NCI-H1930 (cell line): ENCODE measurements around the gene KAZN.

Experiments used
- DNase-seq, 2 experiments: peaks; one replicate each; lab custom pipeline; 2025; lab: John Stamatoyannopoulos, UW

The KAZN gene

DNA sequence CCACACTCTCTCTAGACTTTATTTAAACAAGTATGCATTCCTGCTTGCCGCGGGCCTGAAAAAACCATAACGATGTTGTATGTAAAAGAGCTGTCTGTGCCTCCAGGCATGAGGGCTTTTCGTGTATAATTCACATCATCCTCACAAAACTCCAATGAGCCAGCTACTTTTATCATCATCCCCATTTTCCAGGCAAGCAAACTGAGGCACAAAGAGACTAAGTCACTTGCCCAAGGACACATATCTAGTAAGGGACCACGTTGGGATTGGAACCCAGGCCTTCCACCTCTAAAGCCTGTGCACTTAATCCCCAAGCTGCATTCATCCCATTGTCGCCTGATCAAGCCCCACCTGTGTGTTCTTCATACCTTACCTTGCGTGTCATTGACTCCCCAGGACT lies 226.9 kb downstream of the KAZN start:
- DNase-seq = no peak

DNA sequence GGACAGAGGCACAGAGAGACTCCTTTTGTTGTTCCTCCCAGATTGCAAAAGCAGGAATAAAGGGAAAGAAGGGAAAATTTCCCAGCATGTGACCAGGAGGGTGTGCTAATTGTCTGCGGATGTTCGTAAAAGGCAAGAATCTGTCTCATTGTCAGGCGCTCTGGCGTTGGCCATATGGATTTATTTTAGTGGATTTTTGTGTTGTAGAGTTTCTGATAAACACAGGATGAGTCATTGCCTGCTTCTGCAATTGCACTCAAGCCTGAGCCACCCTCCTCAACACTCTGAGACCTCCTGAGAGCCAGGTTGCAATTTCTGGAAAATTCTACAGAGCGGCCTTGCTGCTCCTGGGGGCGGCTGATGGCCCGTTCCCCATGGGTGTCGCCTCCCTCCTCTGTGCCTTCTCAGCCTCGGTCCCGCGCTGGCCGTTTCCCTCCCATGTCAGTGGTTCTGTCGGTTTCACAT lies 227.7 kb downstream of the KAZN start:
- no peak for DNase-seq

DNA sequence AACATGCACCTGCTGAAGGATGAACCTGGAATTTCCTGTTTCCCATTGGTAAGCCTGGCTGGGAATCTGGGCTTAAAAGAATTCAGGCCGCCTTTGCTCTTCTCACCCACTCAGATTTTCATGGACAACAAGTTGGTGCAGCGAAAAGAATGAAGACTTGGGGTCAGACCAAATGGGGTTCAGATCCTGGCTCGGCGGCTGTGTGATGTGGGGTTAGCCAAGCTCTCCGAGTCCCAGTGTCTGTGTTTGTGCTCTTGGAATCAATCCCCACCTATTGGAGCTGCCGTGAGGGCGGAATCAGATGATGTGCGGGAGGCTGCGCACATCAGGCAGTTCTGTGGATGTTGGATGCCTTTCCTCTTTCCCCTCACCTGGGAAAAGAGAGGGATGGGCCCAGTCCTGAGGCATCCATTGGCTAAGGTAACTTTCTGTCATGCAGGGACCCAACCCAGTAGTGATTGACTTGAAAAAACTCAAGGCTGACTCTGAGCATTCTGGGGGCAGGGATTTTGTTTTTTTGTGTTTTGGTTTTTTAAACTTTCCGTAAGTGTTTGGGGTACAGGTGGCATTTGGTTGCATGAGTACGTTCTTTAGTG lies 228.3 kb downstream of the KAZN start:
- no peak for DNase-seq

DNA sequence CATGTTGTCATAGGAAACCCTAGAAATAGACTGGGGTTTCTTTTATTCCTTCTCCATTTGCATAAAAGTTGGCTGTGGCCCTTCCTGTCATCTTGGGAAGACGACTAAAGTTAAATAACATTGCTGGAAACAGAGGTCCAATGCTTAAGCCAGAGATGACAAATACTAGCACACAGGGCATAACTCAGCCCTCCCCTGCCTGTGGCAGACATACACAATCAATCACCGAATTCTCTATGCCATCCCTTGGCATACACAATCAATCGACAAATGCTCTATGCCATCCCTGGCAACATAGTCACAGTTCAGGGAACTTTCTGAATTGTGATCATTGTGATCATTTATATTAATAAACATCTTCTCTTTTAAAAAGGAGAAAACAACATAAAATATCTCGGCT lies 229.4 kb downstream of the KAZN start:
- DNase-seq = no peak

DNA sequence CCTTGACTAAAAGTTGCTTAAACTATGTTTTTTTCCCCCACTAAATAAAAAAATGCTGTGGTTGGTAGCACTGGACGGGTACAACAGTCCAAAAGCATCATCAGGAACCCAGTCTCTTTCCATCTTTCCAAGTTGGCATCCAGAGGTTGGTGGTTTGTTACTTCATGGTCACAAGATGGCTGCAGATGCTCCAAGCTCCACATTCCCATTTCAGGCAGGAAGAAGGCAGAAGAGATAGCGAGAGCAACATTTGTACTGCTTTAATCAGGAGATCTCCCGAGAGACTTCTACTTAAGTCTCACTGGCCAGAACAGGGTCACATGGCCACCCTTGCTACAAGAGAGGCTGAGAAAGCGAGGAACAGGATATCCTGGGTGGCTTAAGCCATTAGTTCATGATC lies 230.2 kb downstream of the KAZN start:
- DNase-seq = no peak

DNA sequence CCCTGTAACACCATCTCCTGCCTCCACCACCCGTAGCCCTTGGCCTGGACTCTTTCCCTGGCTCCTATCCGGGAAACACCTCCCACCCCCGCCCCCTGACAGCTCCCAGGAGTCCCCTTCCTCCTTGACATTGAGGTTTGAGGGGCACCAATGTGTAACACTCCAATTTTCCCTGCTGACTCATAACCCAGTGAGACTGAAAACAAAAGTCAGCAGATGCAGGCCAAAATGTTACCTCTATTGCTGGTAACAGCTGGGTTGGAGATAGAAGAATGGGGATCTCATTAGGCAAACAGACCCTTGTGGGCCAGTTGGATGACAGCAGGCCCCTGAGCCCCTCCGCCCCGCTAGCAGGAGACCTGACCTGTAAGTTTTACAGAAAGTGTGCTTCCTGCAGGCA lies 237.2 kb downstream of the KAZN start:
- DNase-seq = no peak

DNA sequence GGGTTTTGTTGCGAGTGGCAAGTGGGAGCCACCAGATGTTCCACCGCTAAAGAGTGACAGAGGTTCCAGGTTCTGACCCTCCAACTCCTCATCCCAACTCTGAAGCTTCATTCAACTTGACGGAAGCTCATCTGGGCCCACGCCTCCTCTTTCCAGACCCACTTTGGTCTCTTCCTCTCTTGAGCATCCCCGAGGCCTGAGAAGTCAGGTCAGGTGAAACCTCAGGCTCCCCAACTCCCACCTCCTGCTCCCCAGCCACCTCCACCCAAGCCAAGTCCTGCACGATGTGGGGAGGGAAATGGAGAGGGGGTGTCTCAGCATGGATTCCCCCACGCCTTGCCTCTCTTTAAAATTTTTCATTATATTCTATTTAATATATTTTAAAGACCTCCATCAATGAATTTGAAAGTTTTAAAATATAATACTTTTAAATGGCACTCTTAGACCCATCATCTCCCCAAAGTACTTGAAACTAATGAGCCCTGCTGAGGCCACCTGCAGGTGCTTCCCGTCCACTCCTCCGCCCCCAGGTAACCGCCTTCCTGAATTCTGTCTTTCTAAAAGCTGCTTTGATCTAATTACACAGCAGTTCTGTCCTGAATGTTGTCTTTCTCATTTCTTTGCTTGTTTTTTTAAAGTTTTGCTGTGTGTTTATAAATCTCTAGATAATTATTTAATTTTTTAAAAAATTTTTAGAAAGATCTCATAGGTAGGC lies 238.1 kb downstream of the KAZN start:
- no peak for DNase-seq

DNA sequence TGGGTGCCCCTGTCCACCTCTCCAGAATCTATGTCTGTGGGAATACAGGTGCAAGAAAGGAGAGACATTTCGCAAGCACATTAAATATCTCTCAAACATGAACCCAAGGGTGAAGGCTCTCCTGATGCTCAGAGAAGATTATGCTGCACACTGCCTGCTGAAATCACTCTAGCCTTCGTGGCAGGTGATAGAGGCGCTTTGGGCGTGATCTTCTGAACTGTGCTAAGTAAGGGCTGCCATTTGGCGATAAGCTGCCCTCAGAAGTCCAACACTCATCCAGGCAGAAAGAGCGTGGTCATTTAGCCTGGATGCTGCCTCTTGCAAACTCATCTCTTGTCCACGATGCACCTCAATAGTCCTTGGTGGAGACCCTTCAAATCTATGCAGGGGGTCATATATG lies 241.9 kb downstream of the KAZN start:
- DNase-seq = no peak

DNA sequence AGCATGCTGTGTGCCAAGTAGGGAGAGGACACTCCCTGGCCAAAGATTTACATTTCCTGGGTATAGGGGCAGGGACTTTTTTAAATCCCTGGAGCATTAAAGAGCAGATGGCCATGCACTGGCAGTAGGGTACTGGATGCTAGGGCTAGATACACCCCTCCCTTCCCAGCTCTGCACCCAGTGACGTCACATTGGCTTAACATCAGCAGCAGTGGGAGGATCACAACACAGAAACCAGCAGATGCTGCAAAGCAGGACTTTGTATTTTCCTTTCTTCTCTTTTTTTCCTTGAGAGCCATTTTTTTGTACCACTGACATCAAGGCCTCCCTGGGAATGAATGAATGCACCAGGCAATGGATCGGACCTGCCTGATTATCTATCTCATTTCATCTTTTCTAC lies 243.0 kb downstream of the KAZN start:
- no peak for DNase-seq

DNA sequence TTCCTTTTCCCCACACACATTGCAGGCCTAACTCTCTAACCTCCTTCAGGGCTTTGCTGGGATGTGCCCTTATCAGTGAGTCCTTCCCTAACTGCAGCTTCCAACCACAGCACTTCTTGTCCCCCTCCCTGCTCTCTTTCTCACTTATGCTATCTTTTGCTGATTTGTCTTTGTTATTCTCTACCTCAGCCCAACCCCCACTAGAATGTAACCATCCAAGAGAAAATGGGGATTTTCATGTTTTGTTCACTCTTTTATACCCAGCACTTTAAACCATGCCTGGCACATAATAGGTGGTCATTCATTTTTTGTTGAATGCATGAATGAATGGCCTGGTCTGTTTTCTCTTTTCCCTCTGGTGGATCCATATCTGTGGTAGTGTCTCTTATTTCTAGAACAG lies 243.5 kb downstream of the KAZN start:
- DNase-seq = no peak

DNA sequence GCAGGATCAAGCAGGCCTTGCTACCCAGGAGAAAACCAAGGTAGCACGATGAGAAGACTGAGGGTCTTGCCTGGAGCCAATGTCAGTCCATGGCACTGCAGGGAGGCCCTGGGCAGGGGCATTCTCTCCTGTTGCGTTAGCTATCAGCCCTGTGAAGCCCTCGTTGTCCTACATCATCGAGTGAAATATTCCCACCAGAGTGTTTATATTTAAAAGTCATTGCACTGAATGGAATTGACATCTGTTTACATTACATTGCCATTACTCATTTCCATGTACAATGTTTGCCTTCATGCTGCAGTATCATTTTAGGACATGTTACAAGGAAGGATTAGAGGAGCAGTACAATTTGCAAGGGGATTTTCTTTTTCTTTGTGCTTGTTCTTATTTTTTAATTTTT lies 243.9 kb downstream of the KAZN start:
- DNase-seq = no peak

DNA sequence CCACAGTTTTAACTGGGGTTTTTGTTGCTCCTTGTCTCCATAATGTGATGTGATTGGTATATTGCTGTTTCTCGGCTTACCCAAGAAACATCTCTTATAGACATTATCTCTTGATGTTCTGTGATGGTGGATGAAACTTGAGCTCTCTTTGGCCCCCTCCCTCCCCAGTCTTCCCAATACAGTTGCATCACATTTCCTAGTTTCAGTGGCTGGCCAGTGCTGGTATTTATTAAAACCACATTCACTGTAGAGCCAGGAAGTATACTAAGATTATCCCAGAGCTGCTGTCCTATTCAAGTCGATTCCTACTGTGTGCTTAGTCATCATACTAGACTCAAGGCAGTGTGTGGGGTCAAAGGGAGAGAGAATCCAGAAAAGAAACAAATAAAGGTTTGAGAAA lies 244.4 kb downstream of the KAZN start:
- DNase-seq = no peak

DNA sequence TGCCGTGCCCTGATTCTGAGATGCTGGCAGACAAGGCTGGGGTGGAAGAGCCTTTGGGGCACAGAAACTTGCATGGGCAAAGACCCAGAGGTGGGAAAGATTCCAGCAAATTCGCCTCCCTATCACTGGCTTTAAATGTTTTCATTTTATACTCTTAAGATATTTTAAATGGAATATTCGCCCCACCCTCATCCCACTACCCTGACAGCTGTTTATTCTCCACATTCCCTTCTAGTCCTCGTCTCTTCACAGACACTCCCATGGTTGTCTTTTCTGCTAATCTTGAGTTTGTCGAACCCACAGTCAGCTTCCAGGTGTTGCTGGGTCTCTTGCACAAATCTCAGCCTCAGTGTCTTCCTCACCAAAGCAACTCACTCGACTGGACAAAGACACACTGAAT lies 245.0 kb downstream of the KAZN start:
- DNase-seq = no peak

DNA sequence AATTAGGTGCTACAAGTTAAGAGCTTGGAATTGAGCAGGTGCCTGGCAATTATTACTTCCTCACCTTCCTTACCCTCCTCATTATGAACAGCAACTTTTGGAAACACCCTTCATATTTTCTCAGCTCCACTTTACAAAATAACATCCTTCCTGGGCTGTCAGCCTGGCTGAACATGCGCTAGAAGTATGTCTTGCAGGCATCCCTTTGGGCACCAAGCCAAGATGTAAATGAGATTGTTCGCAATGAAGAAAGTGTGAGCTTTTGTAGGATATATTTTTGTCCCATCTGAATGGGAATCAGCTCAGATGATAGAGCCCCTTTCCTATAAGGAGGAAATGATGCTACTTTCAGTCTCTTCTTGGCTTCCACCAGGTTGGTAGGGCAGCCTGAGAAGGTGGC lies 245.9 kb downstream of the KAZN start:
- DNase-seq = no peak

DNA sequence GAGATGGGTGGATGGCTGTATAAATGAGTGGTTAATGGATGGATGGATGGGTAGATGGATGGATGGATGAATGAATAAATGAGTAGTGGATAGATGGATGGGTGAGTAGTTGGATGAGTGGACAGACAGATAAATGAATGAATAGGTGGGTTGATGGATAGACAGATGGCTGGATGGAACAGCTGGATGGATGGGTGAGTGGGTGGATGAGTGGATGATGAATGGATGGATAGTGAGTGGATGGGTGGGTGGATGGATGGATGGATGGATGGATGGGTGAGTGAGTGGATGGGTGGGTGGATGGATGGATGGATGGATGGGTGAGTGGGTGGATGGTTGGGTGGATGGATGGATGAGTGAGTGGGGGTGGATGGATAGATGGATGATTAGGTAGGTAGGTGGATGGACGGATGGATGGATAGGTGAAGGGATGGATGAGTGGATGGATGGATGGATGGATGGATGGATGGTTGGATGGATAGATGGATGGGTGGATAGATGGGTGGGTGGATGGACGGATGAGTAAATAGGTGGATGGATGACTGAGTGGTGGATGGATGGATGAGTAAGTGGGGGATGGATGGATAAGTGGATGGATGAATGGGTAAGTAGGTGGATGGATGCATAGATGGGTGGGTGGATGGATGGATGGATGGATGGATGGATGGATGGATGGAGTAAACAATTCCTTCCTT lies 246.6 kb downstream of the KAZN start:
- no peak for DNase-seq

DNA sequence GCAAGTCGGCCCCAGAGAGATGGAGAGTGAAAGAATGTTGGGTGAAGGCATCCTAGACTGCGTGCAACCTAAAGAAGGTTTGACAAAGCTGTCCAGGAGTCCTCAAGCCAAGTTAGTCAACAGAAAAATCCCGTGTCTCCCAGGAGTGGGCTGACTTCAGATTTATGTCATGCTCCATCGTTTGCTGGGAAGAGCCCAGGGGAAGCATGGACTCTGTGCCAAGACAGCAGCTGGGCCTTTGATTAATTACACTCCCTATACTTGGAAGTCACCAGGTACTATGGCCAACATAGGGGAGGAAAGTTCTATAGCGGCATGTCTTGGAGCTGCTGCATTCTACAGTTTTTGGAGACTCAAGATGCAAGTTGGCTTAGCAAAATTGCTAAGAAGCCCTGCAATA lies 247.4 kb downstream of the KAZN start:
- DNase-seq = no peak

DNA sequence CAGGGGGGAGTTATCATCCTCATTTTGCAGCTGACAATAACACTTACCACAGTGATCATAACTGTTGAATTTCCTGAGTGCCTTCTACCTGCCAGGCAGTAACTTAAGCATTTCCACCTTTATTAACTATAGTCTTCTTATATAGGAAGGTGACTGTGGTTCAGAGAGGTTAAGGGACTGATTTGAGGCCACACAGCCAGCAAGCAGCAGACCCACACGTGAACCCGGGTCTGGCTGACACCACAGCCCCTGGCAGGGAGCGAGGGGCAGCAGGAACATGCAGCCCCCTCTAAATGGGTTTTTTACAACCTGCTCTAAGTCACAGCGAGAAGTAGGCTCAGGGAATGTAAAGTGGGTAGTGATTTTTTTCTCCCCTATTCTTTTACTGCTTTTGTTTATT lies 248.2 kb downstream of the KAZN start:
- no peak for DNase-seq

DNA sequence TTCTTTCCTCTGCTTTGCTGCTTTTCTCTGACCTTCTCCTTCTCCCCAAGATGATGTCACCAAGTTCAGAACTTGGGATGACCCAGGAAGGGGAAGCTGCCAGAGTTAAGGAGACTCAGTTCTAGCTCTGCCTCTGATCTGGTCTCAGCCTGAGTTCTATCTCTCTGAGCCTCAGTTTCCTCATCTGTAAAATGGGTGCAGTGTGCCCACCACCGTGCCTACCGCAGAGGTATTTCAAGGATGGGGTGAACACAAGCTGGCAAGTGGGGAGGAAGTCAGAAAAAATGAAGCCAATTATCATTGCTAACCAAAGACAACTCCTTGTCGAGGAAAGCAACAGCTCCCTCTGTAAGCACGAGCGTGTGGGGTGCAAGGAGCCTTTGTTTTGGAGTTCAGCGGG lies 249.7 kb downstream of the KAZN start:
- DNase-seq = no peak

DNA sequence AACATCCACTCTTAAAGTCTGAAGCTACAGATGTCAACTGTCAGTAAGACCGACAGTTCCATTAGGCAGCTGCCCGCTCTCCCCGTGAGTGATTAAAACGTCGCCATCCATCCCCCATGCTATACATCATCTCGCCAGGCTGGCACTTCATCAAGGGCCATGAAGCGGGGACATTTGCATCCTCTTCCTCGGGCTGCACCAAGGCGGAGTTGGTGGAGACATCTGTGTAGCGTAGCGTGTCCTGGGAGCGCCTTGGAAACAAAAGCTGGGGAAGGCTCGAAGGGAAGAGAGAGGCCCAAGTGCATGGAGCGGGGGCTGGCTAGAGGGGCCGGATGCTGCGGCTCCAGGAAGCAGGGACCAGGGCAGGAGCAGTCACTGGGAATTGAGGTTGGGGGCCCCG lies 250.1 kb downstream of the KAZN start:
- no peak for DNase-seq

DNA sequence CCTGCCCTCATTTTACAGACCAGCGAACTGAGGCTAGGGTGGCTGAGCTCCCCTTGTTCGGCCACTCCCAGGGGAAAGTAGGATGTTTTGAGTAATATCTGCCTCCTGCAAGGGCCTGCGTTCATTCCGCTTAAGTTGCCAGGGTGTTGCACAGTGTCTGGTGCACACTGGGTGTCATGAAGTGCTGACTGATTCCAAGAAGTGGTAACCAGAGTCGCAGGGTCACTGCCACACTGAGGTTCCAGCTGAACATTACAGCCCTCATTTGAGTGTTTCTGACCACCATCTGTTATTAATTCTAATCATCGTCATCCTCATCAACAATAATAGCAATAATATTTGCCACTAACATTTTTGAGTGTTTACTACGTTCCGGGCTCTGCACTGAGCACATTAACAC lies 250.6 kb downstream of the KAZN start:
- no peak for DNase-seq

DNA sequence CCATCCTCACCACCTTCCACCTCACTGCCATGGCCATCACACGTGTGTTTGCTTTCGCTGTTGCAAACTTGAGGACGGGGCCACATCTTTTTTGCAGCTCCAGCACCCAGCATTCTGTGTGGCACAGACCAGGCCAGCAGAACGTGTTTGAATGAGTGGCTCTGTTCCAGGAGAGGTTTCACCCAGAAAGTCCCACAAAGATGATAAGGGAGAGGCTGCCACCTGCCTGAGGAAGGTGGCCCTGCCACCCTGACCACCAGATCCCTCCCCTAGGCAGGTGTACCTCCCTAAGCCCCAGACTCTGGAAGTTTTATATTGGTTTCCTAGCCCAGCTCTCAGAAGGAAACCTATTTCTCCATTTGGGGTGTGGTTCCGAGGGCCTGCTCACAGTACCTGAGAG lies 252.1 kb downstream of the KAZN start:
- no peak for DNase-seq

DNA sequence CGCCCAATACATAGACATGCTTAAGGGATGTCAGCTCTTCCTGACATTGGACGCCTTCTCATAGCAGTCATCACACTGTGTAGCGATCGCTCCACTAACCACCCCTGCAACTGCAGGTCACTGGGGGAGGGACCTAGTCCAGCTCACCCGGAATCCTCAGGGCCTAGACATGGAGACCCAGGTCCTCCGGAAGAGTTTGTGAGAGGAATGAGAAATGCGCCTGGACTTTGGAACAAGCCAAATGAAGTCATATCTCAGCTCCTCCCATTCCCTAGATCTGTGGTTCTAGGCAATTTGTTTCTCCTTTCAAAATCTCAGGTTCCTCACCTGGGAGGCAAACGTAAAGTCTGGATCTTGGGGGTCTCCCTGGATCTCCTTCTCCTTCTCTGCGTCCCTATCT lies 253.3 kb downstream of the KAZN start:
- no peak for DNase-seq

DNA sequence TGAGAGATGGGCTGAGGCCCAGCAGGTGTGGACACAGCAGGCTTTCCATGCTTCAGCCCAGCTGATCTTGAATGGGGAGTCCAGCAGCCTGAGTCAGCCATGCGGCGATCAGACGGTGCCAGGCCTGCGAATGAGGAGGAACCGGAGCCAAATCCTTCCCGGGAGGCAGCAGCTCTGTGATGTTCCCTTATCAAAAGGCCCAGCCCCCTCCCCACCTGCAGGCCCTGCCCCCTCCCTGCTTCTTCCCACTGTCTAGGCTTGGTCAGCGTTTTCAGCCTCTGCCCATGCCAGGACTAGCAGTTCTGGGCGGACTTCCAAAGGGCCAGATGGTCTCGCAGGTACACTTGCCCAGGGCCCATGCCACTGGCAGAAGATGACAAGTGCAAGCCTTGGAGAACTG lies 253.8 kb downstream of the KAZN start:
- DNase-seq = no peak

DNA sequence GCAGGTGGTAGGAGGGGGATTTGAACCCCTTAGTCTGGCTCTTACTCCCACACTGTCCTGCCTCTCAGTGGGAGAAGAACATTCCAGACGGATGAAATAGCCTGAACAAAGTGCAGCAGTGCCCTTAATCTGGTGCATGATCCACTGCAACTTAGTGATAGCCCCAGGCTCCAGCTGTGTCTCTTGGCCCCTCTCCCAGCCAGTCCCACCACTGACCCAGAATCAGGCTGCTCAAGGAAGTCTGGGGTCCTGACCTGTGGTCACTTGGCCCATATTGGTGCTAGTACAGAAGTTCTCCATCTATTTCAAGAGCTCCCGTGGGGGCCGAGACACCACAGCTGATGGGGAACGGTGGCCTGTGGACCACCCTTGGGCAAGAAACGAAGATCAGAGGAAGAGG lies 255.0 kb downstream of the KAZN start:
- DNase-seq = no peak
